Astrocyte of the hippocampus (primary cell): ENCODE measurements around the gene VWA8.
A peak's percentile ranks its signal among the peaks of the same experiment; 100 is the strongest.

Source experiments
- DNase-seq: peaks from one replicate; pipeline ENCODE4 v3.0.0; 2011; ENCODE audit warnings: low read depth, low spot score

VWA8 gene

DNA sequence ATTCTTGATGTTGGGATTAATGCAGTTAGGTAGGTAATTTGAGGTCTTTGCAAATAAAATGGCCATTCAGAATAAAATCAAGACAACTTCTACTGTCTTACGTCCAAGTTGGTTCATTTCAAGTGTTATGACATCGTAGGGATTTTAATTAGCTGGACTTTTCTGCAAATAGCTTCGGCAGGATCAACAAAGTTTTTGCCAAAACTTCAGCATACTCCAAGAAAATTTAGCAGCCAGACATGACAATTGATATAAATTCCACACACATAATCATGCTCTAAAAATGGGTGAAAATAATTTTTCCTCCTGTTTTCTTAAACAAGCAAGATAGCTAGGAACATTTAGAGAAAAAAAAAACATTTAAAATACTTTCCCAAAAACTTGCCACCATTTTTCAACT, 344.8 kb downstream of the VWA8 start:
- no peak for DNase-seq

DNA sequence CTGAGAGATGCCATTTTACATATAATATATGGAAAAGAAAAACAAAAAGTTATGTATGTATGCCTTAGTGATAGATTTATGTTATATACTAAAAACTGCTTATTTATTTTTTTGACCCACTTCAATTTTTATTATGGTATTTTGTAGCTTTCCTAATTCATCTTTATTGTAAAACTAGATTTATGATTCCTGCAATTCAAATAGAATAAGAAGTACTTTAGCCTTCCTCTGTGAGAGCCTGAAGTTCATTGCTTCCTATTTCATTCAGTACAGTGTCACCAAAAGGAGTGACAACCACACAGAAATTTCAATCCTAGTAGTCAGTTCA, 345.4 kb downstream of the VWA8 start:
- no peak for DNase-seq

DNA sequence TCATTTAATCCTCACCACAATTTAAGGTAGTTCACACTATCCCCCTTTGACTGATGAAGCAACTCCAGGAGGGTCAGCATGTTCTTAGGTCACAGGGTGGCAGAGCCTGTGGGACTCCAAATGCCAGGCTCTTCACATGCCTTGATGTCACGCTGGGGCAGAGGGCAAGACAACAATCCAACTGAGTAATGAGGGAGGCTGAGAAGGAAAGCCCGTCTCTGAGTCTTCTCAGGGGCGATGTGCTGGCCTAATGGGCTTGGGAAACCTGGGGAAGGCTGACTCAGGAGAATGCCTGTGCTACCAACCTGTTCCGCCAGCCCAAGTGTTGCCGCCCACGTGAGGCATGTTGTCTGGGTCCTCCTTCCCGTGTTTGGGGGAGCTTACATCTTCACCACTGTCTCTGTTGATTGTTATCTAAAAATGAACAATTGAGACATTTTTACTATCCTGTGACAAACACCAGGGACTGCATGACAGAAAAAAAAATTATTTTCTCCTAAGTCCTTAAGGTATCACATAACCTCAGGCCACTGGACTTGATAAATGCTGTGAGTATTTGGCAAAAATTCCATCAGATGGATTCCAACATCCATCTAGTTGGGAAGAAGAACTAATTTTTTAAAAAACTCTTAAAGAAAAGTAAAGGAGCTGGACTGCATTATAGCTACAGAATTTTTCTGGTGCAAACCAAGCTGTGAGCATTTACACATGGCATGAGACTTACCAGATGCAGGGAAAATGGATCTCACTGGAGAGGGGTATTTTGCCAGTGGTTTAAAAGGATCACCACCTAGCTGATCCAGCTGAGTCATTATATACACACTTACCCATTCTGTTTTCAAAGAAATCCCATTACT, 346.0 kb downstream of the VWA8 start:
- no peak for DNase-seq

DNA sequence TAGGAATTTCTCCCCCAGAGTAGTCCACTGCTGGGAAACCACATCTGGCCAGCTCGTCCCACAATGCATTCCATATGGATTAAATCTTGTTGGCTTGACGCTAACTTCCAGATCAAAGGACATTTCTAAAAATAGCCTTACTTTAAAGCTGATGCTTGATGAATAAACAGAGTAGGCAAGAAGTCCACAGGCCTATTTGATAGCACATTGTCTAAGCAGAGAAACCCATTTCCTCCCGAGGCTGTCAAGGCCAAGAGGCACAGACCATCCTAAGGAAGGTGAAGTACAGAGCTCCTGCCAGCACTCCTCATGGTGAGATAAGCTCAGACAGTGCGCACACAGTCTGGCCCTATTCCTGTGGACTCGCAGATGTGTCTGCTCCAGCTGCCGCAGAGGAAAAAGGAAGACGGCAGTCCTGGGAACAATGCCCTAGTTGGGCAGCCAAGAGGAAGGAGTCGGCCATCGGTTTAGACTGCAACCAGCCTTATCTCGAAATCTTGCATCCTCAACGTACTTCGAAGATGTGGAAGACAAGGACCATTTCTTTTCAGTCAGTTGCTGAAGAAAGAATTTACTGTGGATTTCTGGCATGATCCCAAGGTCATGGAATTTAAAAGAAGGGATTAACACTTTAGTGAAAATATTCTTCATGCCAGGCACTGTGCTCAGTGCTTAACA, 346.8 kb downstream of the VWA8 start:
- peak; percentile 85 for DNase-seq

DNA sequence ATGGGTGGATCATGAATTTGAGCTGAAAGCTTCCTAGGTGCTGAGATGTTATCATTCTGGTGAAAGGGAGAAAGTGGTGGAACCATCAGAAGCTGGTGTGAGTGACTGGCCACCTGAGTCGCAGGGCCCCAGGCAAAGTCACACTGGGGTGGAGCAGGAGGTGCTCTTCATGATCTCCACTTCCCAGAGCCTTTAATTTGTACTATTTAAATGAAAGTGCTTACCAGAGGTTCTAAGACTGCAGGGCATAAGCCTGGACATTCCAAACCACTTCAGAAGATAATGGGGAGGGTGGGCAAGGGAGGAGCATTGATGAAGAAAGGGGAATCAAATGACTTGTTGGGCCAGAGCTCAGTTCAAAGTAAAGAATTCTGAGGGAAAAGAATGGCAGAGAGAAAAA, 347.4 kb downstream of the VWA8 start:
- no peak for DNase-seq

DNA sequence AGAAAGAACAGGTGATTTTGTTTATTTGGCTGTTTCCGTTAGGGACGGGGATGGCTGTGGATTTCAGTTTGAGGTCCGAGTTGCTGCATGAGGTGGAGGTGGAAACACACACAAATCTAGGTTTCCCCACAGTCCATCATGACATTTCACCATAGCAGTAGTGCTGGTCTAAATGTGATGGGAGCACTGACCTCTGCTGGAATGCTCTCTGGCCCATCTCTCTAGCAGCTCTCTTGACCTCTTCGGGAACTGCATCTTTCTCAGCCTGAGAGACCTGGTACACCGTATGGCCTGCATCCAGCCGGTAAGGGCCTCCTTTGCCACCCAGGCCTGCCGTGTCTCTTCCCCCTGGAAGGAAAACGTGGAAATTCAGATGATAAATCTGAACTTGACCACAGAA, 349.5 kb downstream of the VWA8 start:
- no peak for DNase-seq

DNA sequence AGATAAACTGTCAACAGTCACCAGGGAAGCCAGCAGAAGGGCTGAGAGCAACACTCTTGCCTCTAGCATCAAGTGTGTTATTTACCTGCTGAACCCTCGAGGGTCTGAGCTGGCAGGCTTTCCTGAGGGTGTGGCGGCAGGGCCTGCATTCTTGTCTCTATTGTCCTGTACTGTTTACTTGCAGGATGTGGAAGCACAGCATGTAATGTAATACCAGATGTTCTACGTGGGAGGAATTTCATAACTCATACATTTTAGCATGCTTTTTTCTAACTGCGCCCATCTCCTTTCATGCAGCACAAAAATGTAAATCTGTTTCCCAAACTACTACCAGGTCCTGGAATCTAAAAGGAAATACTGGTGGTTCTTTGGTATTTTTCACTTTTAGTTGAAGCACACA, 350.5 kb downstream of the VWA8 start:
- DNase-seq = peak; percentile 56

DNA sequence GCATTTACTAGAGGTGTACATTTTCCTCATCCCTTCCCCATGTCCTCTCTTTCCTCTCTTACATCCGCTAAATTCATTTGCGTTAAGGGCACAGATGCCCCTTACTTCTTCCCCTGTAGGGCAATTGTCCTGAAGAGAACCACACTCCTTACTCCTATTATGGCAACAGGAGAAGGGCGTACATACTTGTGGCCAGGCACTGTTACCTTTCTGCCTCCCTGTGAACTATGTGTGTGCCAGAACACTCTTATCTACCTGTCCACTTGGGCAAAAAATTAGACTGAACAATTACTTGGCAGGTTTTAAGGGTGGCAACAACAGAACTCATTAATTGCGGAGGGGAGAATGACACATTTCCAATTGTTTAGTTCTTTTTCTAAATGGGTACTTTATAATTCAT, 351.1 kb downstream of the VWA8 start:
- no peak for DNase-seq

DNA sequence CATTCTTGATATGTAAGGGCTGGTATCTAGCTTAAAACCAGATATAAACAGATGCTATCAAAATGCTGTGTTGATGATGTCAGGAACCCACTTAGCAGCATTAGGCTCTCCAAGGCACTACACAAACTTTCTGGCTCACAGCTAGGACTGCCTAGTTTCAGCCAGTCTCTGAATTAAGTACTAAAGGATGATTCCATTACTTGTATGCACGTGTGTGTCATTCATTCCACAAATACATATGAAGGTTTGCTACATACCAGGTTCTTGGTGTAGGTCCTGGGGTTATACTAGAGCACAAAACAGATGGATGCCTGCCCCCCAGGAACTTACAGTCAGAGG, 352.1 kb downstream of the VWA8 start:
- no peak for DNase-seq

DNA sequence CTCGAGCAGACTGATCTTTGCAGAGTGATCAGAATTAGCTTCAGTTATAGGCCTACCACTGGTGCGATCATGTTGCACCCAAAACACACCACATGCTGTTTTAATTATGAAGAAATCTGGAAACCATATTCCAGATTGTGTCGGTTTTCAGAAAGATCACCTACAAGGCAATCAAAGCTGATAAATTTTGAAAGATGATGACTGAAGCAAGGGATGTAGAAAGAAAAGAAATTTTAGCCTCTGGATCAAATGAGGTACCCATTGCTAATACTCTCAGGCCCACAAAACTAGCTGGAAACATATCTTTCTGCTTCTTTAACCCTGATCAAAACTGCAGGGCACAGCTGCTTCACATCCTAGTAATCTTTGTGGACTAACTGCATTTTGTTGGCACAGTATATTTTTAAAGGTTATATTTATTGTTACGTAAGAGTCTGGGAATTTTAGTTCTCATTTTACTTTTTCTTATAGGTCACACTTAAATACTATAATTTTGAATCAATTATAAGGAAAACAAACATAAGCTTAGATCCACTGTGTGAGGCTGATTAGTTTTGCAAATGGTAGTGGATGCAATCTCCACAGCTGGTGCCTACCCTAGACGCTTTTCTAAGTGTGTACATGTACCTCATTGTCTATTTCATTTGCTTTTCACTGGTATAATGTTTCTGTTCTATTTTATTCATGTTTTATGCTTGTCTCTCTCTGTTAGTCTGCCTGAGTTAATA, 352.6 kb downstream of the VWA8 start:
- DNase-seq = no peak

DNA sequence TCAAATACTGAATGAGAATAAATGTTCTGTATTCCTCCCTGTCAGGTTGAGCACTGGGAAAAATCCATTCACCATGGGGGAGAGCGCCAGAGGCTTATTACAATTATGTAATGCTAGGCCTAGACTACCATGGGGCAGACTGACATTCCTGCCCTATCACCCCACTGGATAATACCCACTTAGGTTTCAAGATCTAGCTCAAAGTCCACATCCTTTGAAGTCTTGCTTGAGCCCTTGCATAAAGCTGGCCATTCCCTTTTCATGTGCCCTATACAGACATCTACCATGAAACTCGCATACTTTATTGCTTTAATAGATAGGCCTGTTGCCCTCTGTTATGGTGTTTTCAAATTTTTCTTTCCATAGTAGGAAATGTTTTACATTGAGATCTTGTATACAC, 354.3 kb downstream of the VWA8 start:
- DNase-seq = no peak

DNA sequence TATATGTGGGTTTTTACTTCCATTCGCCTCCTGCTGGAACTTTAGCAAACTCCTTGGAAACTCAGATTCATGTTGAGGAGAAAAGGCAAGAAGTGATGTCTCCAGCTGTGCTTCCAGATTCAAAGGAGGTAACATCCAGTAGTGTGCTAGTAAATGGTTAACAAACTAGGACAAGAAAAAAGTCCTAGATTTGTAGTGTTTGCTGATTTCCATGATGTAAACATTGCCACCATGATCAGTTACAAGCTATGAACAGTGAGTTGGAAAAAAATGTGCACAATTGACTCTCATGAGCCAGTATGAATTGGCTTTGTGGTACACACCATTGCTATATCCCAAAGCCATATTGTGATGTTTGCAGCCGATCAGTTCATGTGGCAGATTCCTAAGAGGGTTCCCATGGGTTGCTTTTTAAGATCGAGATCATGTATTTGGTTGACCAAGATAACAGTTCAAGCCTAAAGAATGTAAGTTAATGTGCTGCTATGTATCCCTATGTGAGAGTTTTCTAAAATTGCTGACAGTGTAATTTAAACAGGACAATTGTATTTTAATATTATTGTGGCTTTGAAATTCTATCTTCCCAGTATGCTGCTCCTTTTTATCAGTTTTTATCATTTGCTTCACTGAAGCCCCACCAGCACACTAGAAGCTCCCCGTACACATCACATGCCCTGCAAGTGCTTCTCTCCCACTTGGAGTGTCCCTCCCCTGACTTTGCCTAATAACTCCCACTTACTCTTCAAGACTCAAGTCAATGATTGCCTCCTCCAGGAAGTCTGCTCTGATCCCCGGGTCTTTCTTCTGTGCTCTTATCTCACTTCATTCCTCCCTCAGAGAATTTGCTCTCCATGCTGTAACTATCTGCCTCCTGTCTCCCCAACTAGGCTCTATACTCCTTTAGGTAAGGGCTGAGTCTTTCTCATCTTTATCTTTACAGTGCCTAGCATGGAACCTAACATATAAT, 355.3 kb downstream of the VWA8 start:
- DNase-seq = no peak

DNA sequence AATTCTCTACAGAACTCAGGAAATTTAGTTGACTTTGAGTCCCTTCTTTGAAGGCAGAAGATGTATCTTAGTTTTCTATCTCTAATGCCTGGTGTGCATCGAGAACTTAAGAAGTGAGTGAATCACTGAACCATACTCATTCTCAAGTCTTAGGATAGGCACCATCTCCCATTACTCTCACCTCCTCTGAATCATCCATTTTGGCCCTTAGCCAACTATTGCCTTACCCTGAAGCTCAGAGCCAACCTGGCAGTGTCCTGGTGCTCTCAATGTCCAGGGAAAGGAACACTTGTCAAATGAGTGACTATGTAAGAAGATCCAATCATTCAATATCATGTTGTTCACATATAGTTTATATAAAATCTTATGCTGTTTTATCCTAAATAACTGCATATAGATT, 357.0 kb downstream of the VWA8 start:
- peak; percentile 42 for DNase-seq

DNA sequence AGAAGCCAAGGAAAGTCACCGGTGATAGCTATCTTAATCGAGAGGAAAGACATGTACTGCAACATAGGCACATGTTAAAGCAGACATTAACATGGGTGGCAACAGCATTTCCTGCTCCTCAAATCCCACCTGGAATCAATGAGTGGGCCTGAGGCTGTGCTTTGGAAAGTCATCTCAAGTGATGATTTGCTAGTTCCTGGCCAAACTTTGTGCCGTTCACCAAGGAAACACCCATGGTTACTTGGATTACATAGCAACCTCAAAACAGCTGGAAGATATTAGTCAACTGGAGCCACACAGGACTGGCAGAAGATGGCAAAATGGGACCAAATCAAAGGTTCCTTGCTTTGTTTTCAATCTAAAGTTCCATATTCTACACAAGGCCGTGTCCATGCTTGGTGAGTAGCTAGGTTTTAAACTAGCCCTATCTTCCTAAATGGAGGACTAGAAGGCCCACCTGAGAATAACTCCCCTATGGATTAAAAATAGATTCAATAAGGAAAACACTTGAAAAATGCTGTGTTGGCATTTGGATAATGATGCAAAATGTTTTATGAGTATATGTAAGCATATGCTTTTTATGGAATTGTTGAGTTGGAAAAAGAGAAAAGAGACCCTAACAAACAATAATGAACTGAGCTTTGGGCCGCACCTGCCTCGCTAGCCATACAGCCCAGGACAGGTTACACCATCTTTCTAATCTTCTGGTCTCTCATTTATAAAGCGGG, 359.0 kb downstream of the VWA8 start:
- DNase-seq = no peak

DNA sequence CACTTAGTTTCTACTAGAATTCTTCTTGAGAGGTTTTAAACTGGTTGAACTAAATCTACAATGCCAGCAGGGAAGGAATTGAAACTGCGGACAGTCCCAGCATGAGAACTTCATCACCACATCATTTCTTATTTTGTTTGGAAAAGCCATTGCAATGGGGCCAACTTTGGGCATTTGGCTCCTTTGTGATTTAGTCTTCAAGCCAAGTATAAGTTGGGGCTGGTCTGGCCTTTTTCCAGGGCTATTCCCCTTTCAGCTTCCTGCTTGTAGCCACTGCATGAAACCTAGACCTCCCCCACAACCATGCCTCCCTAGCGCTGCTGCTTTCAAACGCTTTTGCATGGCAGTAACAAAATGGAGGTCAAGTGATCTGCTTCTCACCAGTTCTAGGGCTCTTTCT, 361.3 kb downstream of the VWA8 start:
- DNase-seq = no peak

DNA sequence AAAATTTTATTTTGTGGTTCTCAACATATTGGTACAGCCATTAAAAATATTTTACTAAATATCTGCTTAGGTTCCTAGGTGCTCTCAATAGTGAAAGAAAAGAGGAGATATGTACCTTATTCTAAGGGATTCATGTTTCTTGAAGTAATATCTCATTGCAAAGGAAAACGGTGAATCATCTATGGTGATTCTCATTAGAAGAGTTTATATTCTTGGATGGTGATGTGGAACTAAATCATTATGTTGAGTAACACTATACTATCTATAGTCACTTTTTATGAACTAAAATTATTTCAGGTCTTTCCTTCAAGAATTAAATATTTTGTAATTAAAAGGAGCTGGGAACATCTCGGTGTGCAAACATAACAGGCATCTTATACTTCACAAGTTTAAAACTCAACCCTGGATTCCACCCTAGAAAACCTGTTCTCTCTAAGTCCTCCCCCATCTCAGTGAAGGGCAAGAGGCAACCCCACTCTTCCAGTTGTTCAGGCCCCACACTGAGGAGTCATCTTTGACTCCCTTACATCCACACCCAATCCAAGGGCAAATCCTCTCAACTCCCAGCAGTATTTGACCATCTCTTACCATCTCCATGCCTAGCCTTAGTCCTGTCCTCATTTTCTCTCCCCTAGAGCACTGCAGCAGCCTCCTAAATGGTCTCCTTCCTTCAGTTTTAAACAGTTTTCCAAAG, 363.4 kb downstream of the VWA8 start:
- no peak for DNase-seq

DNA sequence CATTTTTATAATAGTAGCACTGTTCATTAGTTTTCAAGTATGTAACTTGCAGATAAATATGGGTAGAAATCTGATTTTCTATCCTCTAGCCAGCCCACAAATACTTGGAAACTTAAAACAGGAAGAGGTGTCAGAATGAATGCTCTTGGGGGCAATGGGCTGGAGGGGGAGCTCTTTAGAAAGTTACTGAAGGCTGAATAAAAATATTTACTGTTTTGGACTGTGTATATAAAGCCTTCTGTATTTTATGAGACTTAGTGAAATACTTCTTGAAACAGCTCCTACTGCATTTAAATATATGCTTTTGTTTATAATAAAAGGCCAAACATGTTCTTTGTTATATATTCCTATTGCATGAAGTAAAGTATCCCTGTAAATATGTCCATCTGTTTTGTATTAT, 364.7 kb downstream of the VWA8 start:
- DNase-seq = no peak

DNA sequence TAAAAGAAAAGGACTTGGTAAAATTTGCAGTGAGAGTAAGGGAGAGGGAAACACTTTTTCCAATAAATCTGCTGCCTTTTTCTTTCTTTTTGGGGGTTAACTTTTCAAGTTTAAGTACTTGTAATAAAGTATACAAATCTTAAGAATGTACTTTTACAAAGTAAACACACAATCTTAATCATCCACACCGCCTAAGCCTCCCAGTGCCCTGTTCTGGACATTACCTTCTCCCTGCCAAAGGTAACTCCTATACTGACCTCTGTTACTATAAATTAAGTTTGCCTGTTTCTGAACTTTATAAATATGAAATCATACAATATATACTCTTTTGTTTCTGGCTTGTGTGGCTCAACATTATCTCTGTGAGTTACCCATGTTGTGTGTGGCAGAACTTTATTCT, 365.6 kb downstream of the VWA8 start:
- DNase-seq = no peak

DNA sequence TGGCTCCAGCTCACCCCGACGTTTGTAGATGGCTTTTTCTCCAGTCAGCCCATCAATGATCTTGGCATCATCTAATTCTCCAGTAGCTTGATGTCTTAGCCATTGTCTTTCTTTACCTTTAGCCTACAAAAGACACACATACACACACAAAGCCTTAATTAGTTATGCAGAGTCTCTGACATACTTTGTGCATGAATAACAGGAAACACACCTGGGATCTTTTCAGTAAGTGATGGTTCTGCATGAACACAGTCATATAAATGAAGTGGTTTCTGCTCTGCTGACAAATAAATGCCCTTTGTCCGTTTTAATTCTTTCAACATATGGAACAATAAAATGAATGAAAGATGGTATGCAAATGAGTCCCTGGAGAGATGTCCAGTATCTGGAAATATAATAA, 370.3 kb downstream of the VWA8 start:
- DNase-seq = no peak

DNA sequence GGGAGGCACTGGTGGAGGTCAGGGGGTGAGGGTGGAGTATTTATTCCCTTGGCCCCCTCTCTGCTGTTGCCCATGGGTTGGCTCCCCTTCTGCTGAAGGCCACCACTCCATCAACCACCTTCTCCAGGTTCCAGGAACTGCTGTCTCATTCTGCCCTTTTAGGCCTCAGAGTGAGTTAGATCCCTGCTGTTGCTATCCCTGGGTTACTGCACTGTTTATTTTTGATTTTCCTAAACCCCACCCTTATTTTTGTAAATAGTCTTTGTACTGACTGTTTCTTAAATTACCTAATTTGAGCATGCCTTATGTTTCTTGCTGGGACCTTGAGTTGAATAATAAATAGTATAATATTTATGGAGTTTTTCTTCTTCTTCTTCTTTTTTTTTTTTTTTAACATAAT, 370.8 kb downstream of the VWA8 start:
- DNase-seq = no peak

DNA sequence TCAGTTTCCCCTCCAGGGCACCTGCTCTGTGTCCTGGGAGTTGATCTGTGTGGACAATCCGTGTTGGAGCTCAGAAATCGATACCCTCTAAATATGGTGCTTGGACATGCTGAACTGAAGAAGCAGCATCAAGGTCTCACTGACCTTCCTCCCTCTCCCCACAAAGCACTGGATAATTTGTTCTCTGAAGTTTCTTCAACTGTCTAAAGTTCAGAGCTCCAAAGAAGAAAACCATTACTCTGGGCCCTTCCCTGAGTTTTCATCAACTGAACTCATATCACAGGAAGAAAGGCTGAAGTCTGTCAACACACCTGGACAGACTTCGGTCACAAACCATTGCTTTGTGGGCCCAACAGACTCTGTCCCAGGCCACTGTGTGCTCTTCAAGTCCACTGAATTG, 371.5 kb downstream of the VWA8 start:
- DNase-seq = no peak
